Measurements from ENCODE around the gene NEURL1B. TPM values are rescaled to one million over a fixed set of nuclear protein-coding genes. Genes with fewer than 3 reads are reported as not detected.

The NEURL1B gene
- total RNA-seq, 4 donors from 2014 or later: 21.7 to 59.9 (median 41.5) TPM

DNA sequence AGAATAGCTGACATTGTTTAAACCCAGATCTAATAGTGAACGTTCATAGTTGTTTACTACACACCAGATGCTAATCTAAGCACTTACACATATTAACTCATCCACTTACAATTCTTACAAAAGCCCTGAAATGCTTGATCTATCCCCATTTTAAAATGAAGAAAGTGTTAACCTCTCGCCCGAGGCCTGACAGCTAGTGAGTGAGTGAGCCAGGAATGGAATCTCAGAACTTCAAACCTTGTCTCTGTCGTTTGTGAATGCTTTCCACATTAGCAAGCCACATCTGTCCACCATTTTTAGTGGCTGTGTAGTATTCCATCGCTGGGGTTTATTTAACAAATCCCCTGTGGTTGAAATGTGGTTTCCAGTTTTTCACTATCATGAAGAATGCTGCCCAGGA lies 24.9 kb upstream of the NEURL1B start:
- 64 to 81% methylated on average over 5 of the region's 5 CpGs for WGBS, 2 donors (ENCODE audit: low coverage in 1 of 2)
- Histone ChIP-seq H3K4me1 (no peaks in the 10 kb centered on the region), H3K9me3 (peaks cover 0 to 8% (median 0%) of the 10 kb centered on the region in 3 donors), H3K4me3 (no peak overlapping the region), H3K27me3 (no peaks in the 10 kb centered on the region), H3K27ac (peak overlapping the region in 3 of 4 donors; percentile 12 to 76 (median 28)), H3K36me3 (no peaks in the 10 kb centered on the region)
- no peak for ATAC-seq
- TF ChIP-seq POLR2A (IDR thresholded peaks at IDR 0.05) (no peak), CTCF (IDR thresholded peaks at IDR 0.05) (no peak), EP300 (IDR thresholded peaks at IDR 0.05) (no peak), POLR2AphosphoS5 (IDR thresholded peaks at IDR 0.05) (no peak)

DNA sequence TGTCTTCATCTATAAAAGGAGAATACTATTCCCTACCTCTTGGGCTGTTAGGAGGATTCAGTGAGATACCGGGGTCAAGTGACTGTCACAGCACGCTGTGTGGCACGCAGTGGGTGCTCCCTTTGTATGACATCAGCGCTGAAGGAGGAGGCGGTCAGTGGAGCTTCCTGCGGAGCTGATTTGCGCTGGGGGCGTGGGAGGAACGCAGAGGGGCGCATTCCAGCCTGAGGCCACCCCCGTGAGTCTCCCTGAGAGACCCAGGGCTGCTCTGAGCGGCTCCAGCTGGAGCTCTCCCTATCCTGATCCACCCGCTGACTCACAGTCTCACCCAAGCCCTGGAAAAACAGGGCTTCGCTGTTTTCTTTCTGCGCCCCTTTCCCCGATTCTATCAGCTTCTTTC lies 24.3 kb upstream of the NEURL1B start:
- Histone ChIP-seq H3K9me3 (peaks cover 0 to 8% (median 0%) of the 10 kb centered on the region in 3 donors), H3K36me3 (no peaks in the 10 kb centered on the region), H3K4me1 (no peaks in the 10 kb centered on the region), H3K27me3 (no peaks in the 10 kb centered on the region), H3K4me3 (no peak overlapping the region), H3K27ac (peak overlapping the region in 3 of 4 donors; percentile 28 to 76 (median 42))
- WGBS, 2 donors (ENCODE audit: low coverage in 1 of 2): 73% methylated on average over 9 of the region's 16 CpGs; no CpG with 5 or more reads in 1 of the 2 donors
- TF ChIP-seq CTCF (IDR thresholded peaks at IDR 0.05) (no peak), POLR2A (IDR thresholded peaks at IDR 0.05) (no peak), POLR2AphosphoS5 (IDR thresholded peaks at IDR 0.05) (no peak), EP300 (IDR thresholded peaks at IDR 0.05) (no peak)
- ATAC-seq: peak; percentile 88

- WGBS, 2 donors (ENCODE audit: low coverage in 1 of 2): 77 to 90% methylated on average over 4 to 5 of the region's 26 CpGs
- ATAC-seq: no peak
- Histone ChIP-seq H3K36me3 (no peaks in the 10 kb centered on the region), H3K4me1 (no peaks in the 10 kb centered on the region), H3K9me3 (peaks cover 0 to 8% (median 0%) of the 10 kb centered on the region in 3 donors), H3K4me3 (no peak overlapping the region), H3K27ac (peak overlapping the region in 1 of 4 donors; percentile 76), H3K27me3 (no peaks in the 10 kb centered on the region)
- TF ChIP-seq EP300 (IDR thresholded peaks at IDR 0.05): no peak
- no peak for TF ChIP-seq POLR2AphosphoS5 (IDR thresholded peaks at IDR 0.05)
- TF ChIP-seq CTCF (IDR thresholded peaks at IDR 0.05): no peak
- TF ChIP-seq POLR2A (IDR thresholded peaks at IDR 0.05): no peak
Observed at GRCh38 chr5:172617817-172618216, 23.2 kb upstream of the NEURL1B start.

- H3K27me3 ChIP-seq: no peaks in the 10 kb centered on the region
- no peak for ATAC-seq
- H3K4me3 ChIP-seq: no peak overlapping the region
- no peaks in the 10 kb centered on the region for H3K4me1 ChIP-seq
- no peak overlapping the region for H3K27ac ChIP-seq
- WGBS, 2 donors (ENCODE audit: low coverage in 1 of 2): 95 to 100% methylated on average over 2 to 9 of the region's 12 CpGs
- no peaks in the 10 kb centered on the region for H3K36me3 ChIP-seq
- TF ChIP-seq EP300 (IDR thresholded peaks at IDR 0.05) (no peak), POLR2A (IDR thresholded peaks at IDR 0.05) (no peak), POLR2AphosphoS5 (IDR thresholded peaks at IDR 0.05) (no peak), CTCF (IDR thresholded peaks at IDR 0.05) (no peak)
- peaks cover 0 to 8% (median 0%) of the 10 kb centered on the region in 3 donors for H3K9me3 ChIP-seq
Observed at GRCh38 chr5:172618574-172619365, 22.3 kb upstream of the NEURL1B start.

DNA sequence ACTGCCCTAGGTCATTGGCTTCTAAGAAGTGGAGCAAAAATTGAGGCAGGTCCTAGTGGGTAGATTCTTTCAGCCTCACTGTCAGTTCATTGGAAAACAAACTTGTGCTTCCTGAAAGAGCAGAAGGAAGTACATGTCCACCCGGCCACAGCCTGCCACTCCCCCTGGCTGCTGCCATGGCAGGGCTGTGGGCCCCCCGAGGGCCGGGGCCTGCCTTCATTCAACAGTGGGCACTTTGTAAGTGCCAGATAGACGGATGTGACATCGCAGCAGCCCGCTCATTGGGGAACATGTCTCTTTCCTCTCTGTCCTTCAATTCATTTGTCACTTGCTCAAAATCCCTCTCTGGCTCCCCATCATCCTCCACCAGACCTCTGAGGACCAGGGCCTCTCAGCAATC lies 20.6 kb upstream of the NEURL1B start:
- Histone ChIP-seq H3K4me1 (no peaks in the 10 kb centered on the region), H3K4me3 (no peak overlapping the region), H3K27ac (no peak overlapping the region), H3K27me3 (no peaks in the 10 kb centered on the region), H3K9me3 (no peaks in the 10 kb centered on the region), H3K36me3 (no peaks in the 10 kb centered on the region)
- ATAC-seq: no peak
- 90% methylated on average over 6 of the region's 6 CpGs; no CpG with 5 or more reads in 1 of the 2 donors for WGBS, 2 donors (ENCODE audit: low coverage in 1 of 2)
- no peak for TF ChIP-seq EP300 (IDR thresholded peaks at IDR 0.05)
- TF ChIP-seq POLR2AphosphoS5 (IDR thresholded peaks at IDR 0.05): no peak
- TF ChIP-seq POLR2A (IDR thresholded peaks at IDR 0.05): no peak
- no peak for TF ChIP-seq CTCF (IDR thresholded peaks at IDR 0.05)

All from gastroesophageal sphincter (tissue), 4 donors.